Amniotic epithelial cell (primary cell): Measurements from ENCODE around the gene DLG5.

Source experiments
- DNase-seq: peaks from one replicate; pipeline ENCODE4 v3.0.0-alpha.2; 2010; ENCODE audit warnings: low read depth

DLG5 gene

GRCh38 chr10:77820349-77820748 lies 106.2 kb downstream of the DLG5 start:
- no peak for DNase-seq

GRCh38 chr10:77819210-77820112 lies 107.1 kb downstream of the DLG5 start:
- no peak for DNase-seq

GRCh38 chr10:77818378-77818777 lies 108.2 kb downstream of the DLG5 start:
- DNase-seq: no peak

GRCh38 chr10:77817541-77817940 lies 109.0 kb downstream of the DLG5 start:
- no peak for DNase-seq

- DNase-seq: no peak
Observed at GRCh38 chr10:77816311-77816710, 110.2 kb downstream of the DLG5 start.

GRCh38 chr10:77812741-77813140 lies 113.8 kb downstream of the DLG5 start:
- no peak for DNase-seq

GRCh38 chr10:77811831-77812430 lies 114.6 kb downstream of the DLG5 start:
- DNase-seq: no peak

- DNase-seq: no peak
Observed at GRCh38 chr10:77810446-77811335, 115.9 kb downstream of the DLG5 start.

- no peak for DNase-seq
Observed at GRCh38 chr10:77809336-77809735, 117.2 kb downstream of the DLG5 start.

GRCh38 chr10:77807706-77808105 lies 118.8 kb downstream of the DLG5 start:
- DNase-seq: no peak

- DNase-seq: no peak
Observed at GRCh38 chr10:77806511-77807157, 119.9 kb downstream of the DLG5 start.

- no peak for DNase-seq
Observed at GRCh38 chr10:77805676-77806075, 120.9 kb downstream of the DLG5 start.

GRCh38 chr10:77804371-77804770 lies 122.2 kb downstream of the DLG5 start:
- no peak for DNase-seq

GRCh38 chr10:77801474-77802161 lies 124.9 kb downstream of the DLG5 start:
- DNase-seq: peak; percentile 62

GRCh38 chr10:77800738-77801266 lies 125.8 kb downstream of the DLG5 start:
- DNase-seq: peak; percentile 8

- DNase-seq: no peak
Observed at GRCh38 chr10:77800320-77800719, 126.2 kb downstream of the DLG5 start.

GRCh38 chr10:77799352-77799751 lies 127.2 kb downstream of the DLG5 start:
- DNase-seq: peak; percentile 55

- peak; percentile 52 for DNase-seq
Observed at GRCh38 chr10:77798940-77799339, 127.6 kb downstream of the DLG5 start.

- DNase-seq: no peak
Observed at GRCh38 chr10:77796311-77796915, 130.1 kb downstream of the DLG5 start.

GRCh38 chr10:77795426-77796055 lies 131.0 kb downstream of the DLG5 start:
- DNase-seq: no peak
